Stimulated activated CD4-positive, alpha-beta T cell treated with anti-CD3 and anti-CD28 coated beads, Interleukin-4, amount 100 ng/mL, for 48 hours (primary cell): Measurements from ENCODE around the gene XPO5.
A peak's percentile ranks its signal among the peaks of the same experiment; 100 is the strongest.

Experiments
- DNase-seq, 2 donors: peaks; one replicate each; pipeline ENCODE4 v3.0.0-alpha.2; 2020; ENCODE audit warnings: low read depth in 2 of 2

XPO5 gene

GRCh38 chr6:43517505-43518357, 58.1 kb downstream of the XPO5 start:
- no peak for DNase-seq

- peak; percentile 94 to 97 for DNase-seq
Observed at GRCh38 chr6:43516697-43517504, 58.9 kb downstream of the XPO5 start, which contains the start of the genes POLR1C and YIPF3. POLR1C (plus strand) TSS chr6:43517089; CDS start chr6:43517110, 21 bp downstream. YIPF3 (minus strand) TSS chr6:43516926; CDS start chr6:43516807, 119 bp downstream.

GRCh38 chr6:43516367-43516696, 59.5 kb downstream of the XPO5 start:
- no peak for DNase-seq

GRCh38 chr6:43515808-43516207, 60.0 kb downstream of the XPO5 start:
- no peak for DNase-seq

GRCh38 chr6:43511824-43512415, 63.9 kb downstream of the XPO5 start:
- no peak for DNase-seq

GRCh38 chr6:43510827-43511163, 65.0 kb downstream of the XPO5 start:
- no peak for DNase-seq

GRCh38 chr6:43509984-43510826, 65.6 kb downstream of the XPO5 start, which contains the start of gene LRRC73:
LRRC73 (minus strand) TSS chr6:43510346; CDS start chr6:43509785, 561 bp downstream.
- peak; percentile 66 to 77 for DNase-seq

GRCh38 chr6:43509142-43509983, 66.5 kb downstream of the XPO5 start:
- no peak for DNase-seq

- no peak for DNase-seq
Observed at GRCh38 chr6:43508481-43509141, 67.2 kb downstream of the XPO5 start.

- DNase-seq: peak; percentile 68 to 78
Observed at GRCh38 chr6:43506667-43507471, 69.0 kb downstream of the XPO5 start.

- no peak for DNase-seq
Observed at GRCh38 chr6:43506171-43506570, 69.7 kb downstream of the XPO5 start.

GRCh38 chr6:43505718-43506117, 70.1 kb downstream of the XPO5 start:
- no peak for DNase-seq

- no peak for DNase-seq
Observed at GRCh38 chr6:43504756-43505593, 70.9 kb downstream of the XPO5 start.

GRCh38 chr6:43503443-43503842, 72.4 kb downstream of the XPO5 start:
- DNase-seq: no peak

GRCh38 chr6:43502666-43503065, 73.2 kb downstream of the XPO5 start:
- no peak for DNase-seq

- DNase-seq: no peak
Observed at GRCh38 chr6:43500921-43501320, 74.9 kb downstream of the XPO5 start.

GRCh38 chr6:43499028-43499815, 76.6 kb downstream of the XPO5 start:
- no peak for DNase-seq
